HG03520 (cell line): ENCODE measurements around the gene TMEM209.
"Not testable (repeated sequence)": the region's sequence is repeated elsewhere in the genome, so short reads cannot be mapped to it uniquely, and the experiment has no call there.

Source experiments
- ATAC-seq: cut with Tn5 transposase; IDR thresholded peaks from one replicate; pipeline ENCODE4 v1.9.1; 2021; ENCODE audit warnings: mild to moderate bottlenecking, moderate library complexity; ENCODE audit not compliant: unreplicated experiment

Gene TMEM209

DNA sequence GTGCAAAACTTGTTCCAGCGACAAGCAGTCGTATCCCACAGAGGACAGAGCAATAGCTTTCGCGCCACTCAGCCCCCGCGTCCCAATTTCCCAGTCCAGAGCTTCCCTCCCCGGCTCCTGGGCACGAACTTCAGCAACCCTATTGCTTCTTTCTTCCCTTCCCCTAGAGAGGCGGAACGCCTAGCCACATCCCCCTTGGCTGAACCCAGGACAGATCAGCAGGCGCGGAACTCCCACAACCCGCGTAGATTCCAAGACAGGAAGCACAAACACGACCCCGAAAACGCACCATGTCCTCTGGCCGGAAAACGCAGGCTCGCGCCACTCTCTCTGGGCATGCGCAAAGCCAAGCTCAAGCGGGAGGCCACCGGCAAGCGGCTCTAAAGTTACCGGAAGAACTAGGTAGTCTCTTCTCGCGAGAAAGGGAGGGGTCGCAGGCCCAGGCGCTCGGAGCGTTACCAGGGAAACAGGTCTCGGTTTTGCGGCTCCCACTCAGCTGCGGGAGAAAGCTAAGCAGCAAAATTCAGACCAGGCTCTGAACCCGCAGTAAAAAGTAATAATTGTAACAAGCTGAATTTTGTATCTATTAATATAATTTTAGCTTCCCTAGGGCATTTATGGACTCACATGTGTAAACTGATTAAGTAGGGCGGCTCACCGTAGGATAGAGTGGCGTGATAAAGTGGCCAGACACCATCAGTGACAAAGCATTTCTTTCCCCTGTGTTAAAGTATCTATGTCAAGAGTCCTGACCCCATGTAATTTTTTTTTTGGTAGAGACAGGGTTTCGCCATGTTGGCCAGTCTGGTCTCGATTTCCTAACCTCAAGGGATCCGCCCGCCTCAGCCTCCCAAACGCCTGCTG lies at the start of gene TMEM209:
Gene TMEM209 (minus strand): TSS at position 323 of the 864 bp plus-strand sequence. CDS start 31 bp downstream, at position 292.
- ATAC-seq, result peak; percentile 96

DNA sequence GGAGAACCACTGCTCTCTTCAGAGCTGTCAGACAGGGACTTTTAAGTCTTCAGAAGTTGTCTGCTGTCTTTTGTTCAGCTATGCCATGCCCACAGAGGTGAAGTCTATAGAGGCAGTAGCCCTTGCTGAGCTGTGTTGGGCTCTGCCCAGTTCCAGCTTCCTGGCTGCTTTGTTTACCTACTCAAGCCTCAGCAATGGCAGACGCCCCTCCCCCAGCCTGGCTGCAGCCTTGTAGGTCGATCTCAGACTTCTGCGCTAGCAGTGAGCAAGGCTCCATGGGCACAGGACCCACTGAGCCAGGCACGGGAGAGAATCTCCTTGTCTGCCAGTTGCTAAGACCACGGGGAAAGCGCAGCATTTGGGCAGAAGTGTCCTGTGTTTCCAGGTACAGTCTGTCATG lies 49.3 kb upstream of the TMEM209 start:
- ATAC-seq, result no peak

DNA sequence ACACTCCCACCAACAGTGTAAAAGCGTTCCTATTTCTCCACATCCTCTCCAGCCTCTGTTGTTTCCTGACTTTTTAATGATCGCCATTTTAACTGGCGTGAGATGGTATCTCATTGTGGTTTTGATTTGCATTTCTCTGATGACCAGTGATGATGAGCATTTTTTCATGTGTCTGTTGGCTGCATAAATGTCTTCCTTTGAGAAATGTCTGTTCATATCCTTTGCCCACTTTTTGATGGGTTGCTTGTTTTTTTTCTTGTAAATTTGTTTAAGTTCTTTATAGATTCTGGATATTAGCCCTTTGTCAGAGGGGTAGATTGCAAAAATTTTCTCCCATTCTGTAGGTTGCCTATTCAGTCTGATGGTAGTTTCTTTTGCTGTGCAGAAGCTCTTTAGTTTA lies 44.4 kb upstream of the TMEM209 start:
- ATAC-seq, result not testable (repeated sequence)

DNA sequence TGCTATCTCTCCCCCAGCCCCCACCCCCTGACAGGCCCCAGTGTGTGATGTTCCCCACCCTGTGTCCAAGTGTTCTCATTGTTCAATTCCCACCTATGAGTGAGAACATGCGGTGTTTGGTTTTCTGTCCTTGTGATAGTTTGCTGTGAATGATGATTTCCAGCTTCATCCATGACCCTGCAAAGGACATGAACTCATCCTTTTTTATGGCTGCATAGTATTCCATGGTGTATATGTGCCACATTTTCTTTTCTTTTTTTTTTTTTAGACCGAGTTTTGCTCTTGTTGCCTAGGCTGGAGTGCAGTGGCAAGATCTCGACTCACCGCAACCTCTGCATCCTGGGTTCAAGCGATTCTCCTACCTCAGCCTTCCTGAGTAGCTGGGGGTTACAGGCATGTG lies 43.6 kb upstream of the TMEM209 start:
- ATAC-seq, result not testable (repeated sequence)

DNA sequence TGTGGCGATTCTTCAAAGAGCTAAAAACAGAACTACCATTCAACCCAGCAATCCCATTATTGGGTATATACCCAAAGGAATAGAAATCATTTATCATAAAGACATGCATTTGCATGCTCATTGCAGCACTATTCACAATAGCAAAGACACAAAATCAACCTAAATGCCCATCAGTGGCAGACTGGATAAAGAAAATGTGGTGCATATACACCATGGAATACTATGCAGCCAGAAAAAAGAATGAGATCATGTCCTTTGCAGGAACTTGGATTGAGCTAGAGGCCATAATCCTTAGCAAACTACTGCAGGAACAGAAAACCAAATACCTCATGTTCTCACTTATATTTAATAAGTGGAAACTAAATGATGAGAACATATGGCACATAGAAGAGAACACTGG lies 41.3 kb upstream of the TMEM209 start:
- not testable (repeated sequence) for ATAC-seq

DNA sequence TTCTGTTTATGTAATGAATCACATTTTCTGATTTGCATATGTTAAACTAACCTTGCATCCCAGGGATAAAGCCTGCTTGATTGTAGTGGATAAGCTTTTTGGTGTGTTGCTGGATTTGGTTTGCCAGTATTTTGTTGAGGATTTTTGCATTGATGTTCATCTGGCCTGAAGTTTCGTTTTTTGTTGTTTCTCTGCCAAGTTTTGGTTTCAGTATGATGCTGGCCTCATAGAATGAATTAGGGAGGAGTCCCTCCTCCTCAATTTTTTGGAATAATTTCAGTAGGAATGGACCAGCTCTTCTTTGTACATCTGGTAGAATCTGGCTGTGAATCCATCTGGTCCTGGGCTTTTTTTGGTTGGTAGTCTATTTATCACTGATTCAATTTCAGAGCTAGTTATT lies 38.3 kb upstream of the TMEM209 start:
- ATAC-seq, result not testable (repeated sequence)

DNA sequence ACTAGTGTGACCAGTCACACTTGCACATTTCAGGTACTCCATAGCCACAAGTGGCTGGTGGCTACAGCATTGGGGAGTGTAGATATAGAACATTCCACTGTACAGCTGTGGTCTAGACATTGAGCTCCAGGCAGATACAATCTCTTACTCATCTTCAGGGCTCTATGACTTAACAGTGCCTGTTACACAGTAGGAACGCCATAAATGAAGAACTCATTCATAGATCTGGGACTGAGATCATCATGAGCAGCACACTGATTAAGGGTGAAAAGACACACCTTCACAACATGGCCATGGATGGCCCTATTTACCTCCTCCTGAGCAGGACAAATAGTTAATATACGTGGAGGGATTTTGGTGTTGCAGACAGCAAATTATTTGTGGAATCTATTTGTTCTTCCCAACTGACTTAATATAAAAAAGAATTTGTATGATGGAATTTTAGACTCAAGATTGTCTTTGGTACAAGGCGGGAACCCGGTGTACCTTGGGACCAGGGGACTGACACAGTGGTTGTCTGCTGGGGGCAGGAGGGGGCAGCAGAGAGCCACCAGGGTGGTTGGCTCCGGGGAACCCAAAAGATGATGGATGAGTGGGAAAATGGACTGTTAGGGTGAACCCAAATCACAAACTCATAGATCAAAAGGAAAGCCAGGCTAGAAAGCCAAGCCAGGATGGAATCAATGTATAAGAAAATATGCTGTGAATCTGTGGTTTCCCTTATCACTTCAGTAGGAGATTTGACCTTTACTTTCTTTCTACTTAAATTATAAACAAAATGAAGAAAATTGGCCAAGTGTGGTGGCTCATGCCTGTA lies 37.2 kb upstream of the TMEM209 start:
- peak; percentile 73 for ATAC-seq

DNA sequence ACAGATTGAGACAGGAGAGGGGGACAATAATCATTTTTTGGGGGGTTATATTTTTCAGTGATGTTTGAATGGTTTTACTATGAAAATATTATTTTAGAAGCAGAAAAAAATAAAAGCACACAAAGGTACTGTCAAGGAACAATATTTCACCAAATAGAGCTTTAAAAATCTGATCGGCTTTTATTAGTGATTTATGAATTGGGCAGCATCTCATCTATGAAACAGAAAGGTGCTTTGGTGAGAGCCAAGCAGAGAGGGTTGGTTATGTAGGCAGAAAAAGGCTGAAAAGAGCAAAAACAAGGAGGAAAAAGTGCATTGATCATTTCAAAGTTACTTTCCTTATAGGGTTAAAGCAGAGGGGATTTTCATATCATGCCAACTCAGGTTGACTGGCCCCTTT lies 35.0 kb upstream of the TMEM209 start:
- no peak for ATAC-seq

DNA sequence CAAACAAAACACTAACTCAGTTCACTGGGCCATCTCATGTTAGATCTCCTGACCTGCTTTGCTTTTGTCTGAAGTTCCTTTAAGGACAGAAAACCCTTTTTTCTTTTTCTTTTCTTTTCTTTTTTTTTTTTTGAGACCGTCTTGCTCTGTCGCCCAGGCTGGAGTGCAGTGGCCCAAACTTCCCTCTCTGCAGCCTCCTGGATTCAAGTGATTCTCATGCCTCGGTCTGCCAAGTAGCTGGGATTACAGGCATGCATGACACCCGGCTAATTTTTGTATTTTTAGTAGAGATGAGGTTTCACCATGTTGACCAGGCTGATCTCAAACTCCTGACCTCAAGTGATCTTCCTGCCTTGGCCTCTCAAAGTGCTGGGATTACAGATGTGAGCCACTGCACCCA lies 31.2 kb upstream of the TMEM209 start:
- ATAC-seq, result not testable (repeated sequence)

DNA sequence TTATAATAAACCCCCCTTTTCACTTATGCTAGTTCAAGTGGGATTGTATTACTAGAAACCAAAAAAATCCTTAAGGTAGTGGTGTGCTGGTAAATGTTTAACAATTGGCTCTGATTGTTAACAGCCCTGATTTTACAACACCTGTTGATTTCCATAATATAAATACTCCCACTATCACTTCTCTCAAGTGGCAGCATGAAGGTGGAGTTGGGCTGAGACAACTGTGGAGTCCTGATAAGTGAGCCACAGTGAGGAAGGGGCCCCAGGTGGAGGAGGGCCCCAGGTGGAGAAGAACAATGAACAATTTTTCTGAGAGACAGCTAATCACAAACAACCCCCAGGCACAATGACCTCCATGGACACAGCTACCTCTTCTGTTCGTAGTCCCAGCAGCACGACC lies 28.9 kb upstream of the TMEM209 start:
- no peak for ATAC-seq

DNA sequence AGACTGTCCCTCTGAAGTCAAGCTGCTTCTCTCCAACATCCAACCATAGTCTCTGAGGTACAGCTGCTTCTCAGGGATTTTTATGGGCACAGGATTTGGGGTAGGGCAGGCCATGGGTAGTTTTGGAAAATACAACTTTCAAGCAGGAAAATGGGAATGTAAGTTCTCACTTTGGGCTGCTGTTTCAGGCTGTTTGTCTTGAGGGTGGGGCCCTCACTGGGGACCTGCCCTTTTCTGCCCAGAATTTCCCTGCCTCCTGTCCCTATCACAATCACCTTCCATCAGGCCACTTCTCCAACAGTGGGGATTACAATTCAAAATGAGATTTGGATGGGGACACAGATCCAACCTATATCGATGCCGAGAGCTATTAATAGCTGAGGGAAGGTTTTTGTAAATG lies 27.0 kb upstream of the TMEM209 start:
- no peak for ATAC-seq

DNA sequence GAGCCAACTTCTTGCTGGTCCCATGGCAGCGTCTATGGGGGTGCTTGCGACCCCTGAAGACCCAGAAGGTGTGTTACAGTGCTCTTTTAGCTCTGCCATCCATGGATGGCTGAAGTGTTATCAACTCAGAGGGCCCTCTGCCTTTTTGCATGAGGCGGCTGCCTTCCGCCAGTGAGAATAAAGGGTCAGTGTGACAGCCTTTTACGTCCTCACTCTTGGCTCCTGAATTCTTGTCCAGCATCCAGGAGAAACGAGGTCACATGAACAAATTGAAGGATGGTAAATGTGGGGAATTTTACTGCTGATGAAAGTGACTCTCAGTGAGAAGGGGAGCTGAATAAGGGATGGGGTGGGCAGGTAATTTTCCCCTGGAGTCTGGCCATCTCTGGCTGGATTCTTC lies 26.6 kb upstream of the TMEM209 start:
- no peak for ATAC-seq

DNA sequence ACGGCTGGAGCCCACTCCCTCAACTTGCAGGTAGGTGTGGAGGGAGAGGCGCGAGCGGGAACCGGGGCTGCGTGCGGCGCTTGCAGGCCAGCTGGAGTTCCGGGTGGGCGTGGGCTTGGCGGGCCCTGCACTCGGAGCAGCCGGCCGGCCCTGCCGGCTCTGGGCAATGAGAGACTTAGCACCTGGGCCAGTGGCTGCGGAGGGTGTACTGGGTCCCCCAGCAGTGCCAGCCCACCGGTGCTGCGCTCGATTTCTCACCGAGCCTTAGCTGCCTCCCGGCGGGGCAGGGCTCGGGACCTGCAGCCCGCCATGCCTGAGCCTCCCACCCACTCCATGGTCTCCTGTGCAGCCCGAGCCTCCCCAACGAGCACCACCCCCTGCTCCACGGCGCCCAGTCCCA lies 24.8 kb upstream of the TMEM209 start:
- not testable (repeated sequence) for ATAC-seq

DNA sequence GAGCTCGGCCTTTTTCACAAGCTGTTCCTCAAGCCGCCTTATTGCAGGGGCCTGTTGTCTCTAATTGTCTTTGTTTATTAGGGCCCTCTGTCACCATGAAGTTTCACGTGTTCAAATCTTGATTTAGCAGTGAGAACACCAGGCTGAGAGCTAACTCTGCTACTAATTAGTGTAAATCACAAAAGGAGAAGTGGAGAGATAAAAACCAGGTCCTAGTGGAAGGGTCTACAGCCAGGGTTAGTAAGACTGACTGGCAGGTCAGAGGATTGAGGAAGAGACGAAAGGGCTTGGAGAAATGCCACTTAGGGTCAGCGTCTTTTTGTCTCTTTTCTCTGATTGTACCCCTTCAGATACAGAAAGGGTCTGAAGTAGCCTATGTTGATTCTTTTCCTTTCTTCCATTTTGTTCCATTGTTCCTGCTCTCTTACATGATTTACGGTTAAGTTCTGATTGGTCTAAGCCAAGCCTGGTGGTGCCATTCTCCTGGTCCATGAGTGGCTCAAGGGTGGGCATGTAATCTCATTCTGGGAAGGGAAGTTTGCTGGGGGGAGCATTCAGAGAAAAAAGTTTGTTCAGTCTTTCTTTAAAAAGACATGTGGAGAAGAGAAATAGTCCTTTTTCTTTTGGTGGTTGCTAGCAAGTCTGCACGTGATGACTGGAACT lies 23.8 kb upstream of the TMEM209 start:
- no peak for ATAC-seq

DNA sequence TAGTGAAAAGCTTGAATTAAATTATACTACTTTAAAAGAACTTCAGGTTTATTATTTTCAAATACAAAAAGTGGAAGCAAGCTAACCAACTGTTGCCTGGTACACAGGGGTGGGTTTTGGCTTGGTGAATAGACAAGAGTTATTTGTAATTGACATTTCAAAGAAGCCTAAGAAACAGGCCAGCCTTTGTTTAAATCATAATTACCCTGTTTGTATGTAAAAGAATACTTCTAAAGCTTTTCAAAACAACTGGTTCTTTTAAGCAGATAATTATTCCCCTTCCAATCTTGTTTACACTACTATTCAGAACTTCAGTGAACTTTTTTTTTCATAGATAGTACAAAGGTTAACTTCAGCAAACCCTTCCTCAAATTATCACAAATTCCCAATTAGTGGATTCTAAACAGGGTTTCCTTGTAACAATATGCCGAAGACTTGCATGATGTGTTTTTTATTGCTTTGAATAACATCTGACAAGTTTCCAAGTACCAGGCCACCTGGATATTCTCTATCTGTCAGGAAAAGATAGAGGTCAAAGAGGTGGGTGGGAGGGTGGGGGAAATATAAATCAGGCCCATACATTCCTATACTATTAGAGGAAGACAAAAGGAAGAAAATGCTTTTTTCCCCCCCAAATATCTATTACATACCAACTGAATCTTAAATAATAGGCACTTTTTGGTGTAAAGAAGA lies 22.8 kb upstream of the TMEM209 start:
- ATAC-seq, result no peak

DNA sequence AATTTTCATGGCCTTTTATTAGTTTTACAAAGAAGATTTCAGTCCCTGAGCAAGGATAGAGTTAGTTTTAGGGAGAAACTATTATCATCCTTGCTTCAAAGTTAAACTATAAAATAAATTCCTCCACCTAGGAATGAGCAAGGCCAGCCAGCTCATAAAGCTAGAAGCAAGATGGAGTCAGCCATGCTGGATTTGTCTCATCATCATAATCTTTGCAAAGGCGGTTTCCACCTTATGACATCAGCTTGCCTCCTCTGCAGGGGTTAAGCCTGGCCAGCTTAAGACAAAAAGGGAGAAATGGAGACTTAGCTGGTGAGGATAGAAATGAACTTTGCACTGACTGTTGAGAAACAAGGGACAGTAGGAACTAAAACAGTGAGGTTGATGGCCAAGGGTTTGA lies 21.1 kb upstream of the TMEM209 start:
- no peak for ATAC-seq

DNA sequence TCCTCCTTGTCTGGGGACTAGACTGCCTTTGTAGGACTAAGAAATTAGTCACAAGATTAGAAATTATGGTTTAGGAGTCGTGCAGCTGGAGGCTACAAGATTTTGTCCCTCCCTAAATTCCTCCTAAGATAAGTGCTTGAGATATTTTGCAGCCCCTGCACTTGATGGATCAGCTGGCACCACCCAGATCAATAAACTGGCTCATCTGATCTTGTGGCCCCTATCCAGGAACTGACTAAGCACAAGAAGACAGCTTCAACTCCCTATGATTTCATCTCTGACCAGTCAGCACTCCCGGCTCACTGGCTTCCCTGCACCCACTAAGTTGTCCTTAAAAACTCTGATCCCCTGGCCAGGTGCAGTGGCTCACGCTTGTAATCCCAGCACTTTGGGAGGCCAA lies 19.7 kb upstream of the TMEM209 start:
- not testable (repeated sequence) for ATAC-seq

DNA sequence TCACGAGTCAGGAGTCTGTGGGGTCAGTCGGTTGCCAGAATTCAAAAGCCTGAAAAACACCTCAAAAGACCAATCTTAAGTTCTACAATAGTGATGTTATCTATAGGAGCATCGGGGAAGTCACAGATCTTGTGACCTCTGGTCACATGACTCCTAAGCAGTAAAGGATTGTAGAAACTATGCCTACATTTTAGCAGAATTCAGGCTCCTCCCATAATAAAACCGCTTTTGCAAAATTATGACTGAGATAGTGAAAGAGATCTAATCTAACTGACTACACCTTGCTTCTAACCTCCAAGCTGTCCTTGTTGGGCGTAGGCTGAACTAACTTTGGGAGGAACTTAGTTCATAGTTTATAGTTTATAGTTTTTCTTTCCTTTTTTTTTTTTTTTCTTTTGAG lies 19.0 kb upstream of the TMEM209 start:
- ATAC-seq, result no peak

DNA sequence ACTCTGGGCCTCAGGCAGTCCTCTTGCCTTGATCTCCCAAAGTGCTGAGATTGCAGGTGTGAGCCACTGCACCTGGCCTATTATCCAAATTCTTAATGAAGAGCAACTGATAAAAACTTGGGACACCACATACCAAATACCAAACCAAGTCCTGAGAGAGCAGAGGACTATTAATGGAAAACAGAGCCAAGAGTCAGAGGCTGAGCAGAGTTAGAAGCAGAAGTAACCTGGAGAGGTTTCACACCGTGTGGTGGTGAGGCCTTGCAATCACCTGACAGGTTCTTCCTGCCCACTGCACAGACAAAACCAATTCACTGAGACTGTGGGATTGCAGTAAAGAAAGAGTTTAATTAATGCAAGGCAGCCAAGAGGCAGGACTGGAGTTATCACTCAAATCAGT lies 18.4 kb upstream of the TMEM209 start:
- no peak for ATAC-seq

DNA sequence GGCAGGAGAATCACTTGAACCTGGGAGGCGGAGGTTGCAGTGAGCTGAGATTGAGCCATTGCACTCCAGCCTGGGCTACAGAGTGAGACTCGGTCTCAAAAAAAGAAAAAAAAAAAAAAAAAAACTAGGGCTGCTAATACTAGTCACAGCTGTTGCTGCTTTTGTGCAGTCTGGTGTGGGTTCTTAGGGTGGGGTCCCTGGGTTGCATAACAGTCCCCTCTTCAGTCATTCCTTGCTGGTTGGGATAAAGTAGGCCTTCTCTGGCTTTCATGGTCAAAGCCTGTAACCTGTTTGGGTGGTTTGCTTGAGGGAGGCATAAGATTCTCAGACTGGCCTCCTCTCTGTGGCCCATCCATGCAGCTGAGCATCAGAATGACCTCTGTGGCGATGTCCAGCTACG lies 16.5 kb upstream of the TMEM209 start:
- no peak for ATAC-seq

DNA sequence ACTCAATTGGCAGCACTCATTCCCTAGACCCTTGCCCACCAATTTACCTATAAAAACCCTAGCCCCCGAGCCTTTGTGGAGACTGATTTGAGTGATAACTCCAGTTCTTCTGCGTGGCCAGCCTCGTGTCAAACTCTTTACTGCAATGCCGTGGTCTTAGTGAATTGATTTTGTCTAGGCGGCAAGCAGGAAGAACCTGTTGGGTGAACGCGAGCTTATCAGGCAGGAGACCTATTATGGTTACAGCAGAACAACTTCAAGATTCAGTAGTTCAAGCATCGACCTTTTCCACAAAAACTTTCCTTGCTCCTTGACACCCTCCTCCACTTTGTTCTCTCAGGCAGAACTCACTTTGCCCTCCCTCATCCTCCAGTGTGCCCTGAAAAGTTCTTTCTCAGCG lies 14.7 kb upstream of the TMEM209 start:
- no peak for ATAC-seq
